GM19099 (cell line): ENCODE data around the gene ZBTB16.

Source experiments
- POLR2A ChIP-seq: IDR thresholded peaks from 3 replicates; pipeline ENCODE4 v1.6.1; 2011; ENCODE audit warnings: low read depth; ENCODE audit not compliant: insufficient read length; ENCODE audit errors: extremely low read depth

ZBTB16 gene

GRCh38 chr11:114116800-114117199, 57.3 kb downstream of the ZBTB16 start:
- TF ChIP-seq POLR2A: no peak

- TF ChIP-seq POLR2A: no peak
Measured at GRCh38 chr11:114120606-114121005, 61.1 kb downstream of the ZBTB16 start.

- no peak for TF ChIP-seq POLR2A
Measured at GRCh38 chr11:114121138-114121537, 61.6 kb downstream of the ZBTB16 start.

GRCh38 chr11:114121804-114122504, 62.4 kb downstream of the ZBTB16 start:
- no peak for TF ChIP-seq POLR2A

- no peak for TF ChIP-seq POLR2A
Measured at GRCh38 chr11:114122686-114123085, 63.2 kb downstream of the ZBTB16 start.

GRCh38 chr11:114123692-114124330, 64.3 kb downstream of the ZBTB16 start:
- TF ChIP-seq POLR2A: no peak

GRCh38 chr11:114124601-114125144, 65.2 kb downstream of the ZBTB16 start:
- no peak for TF ChIP-seq POLR2A

- TF ChIP-seq POLR2A: no peak
Measured at GRCh38 chr11:114125531-114125930, 66.0 kb downstream of the ZBTB16 start.

GRCh38 chr11:114125959-114126358, 66.4 kb downstream of the ZBTB16 start:
- TF ChIP-seq POLR2A: no peak

GRCh38 chr11:114128399-114128798, 68.9 kb downstream of the ZBTB16 start:
- TF ChIP-seq POLR2A: no peak

- no peak for TF ChIP-seq POLR2A
Measured at GRCh38 chr11:114129142-114129541, 69.6 kb downstream of the ZBTB16 start.

- no peak for TF ChIP-seq POLR2A
Measured at GRCh38 chr11:114129699-114130098, 70.2 kb downstream of the ZBTB16 start.

GRCh38 chr11:114130115-114130576, 70.6 kb downstream of the ZBTB16 start:
- no peak for TF ChIP-seq POLR2A

- no peak for TF ChIP-seq POLR2A
Measured at GRCh38 chr11:114130629-114131277, 71.2 kb downstream of the ZBTB16 start.

- TF ChIP-seq POLR2A: no peak
Measured at GRCh38 chr11:114131461-114131864, 72.0 kb downstream of the ZBTB16 start.

GRCh38 chr11:114132417-114132816, 72.9 kb downstream of the ZBTB16 start:
- TF ChIP-seq POLR2A: no peak
